ENCODE measurements around the gene ZNF496.
"Not testable (repeated sequence)": the region's sequence is repeated elsewhere in the genome, so short reads cannot be mapped to it uniquely, and the experiment has no call there.

ZNF496 gene

GRCh38 chr1:247291833-247292561 lies 39.7 kb downstream of the ZNF496 start:
- DNase-seq (ENCODE audit: low spot score): no peak

- no peak for DNase-seq (ENCODE audit: low spot score)
Observed at GRCh38 chr1:247291161-247291560, 40.5 kb downstream of the ZNF496 start.

GRCh38 chr1:247290576-247290975 lies 41.1 kb downstream of the ZNF496 start:
- DNase-seq (ENCODE audit: low spot score): no peak

- not testable (repeated sequence) for DNase-seq (ENCODE audit: low spot score)
Observed at GRCh38 chr1:247289274-247289892, 42.3 kb downstream of the ZNF496 start.

GRCh38 chr1:247288341-247288740 lies 43.3 kb downstream of the ZNF496 start:
- DNase-seq (ENCODE audit: low spot score): no peak

- DNase-seq (ENCODE audit: low spot score): no peak
Observed at GRCh38 chr1:247287460-247287859, 44.2 kb downstream of the ZNF496 start.

- no peak for DNase-seq (ENCODE audit: low spot score)
Observed at GRCh38 chr1:247286134-247286670, 45.5 kb downstream of the ZNF496 start.

- no peak for DNase-seq (ENCODE audit: low spot score)
Observed at GRCh38 chr1:247281001-247281574, 50.6 kb downstream of the ZNF496 start.

GRCh38 chr1:247277191-247277590 lies 54.5 kb downstream of the ZNF496 start:
- DNase-seq (ENCODE audit: low spot score): no peak

GRCh38 chr1:247274605-247275256 lies 56.9 kb downstream of the ZNF496 start:
- DNase-seq (ENCODE audit: low spot score): no peak

- no peak for DNase-seq (ENCODE audit: low spot score)
Observed at GRCh38 chr1:247273013-247273412, 58.7 kb downstream of the ZNF496 start.

- no peak for DNase-seq (ENCODE audit: low spot score)
Observed at GRCh38 chr1:247270003-247270402, 61.7 kb downstream of the ZNF496 start.

- no peak for DNase-seq (ENCODE audit: low spot score)
Observed at GRCh38 chr1:247269133-247269532, 62.5 kb downstream of the ZNF496 start.

GRCh38 chr1:247268390-247269045 lies 63.1 kb downstream of the ZNF496 start:
- no peak for DNase-seq (ENCODE audit: low spot score)

GRCh38 chr1:247266053-247266452 lies 65.6 kb downstream of the ZNF496 start:
- no peak for DNase-seq (ENCODE audit: low spot score)

GRCh38 chr1:247255772-247256171 lies 75.9 kb downstream of the ZNF496 start, which contains the start of gene VN1R5:
Gene VN1R5, plus strand, starts transcription at chr1:247256072.
- not testable (repeated sequence) for DNase-seq (ENCODE audit: low spot score)

GRCh38 chr1:247247568-247247967 lies 84.1 kb downstream of the ZNF496 start:
- DNase-seq (ENCODE audit: low spot score): no peak
